Measurements from ENCODE around the gene RPSA.

Gene RPSA

DNA sequence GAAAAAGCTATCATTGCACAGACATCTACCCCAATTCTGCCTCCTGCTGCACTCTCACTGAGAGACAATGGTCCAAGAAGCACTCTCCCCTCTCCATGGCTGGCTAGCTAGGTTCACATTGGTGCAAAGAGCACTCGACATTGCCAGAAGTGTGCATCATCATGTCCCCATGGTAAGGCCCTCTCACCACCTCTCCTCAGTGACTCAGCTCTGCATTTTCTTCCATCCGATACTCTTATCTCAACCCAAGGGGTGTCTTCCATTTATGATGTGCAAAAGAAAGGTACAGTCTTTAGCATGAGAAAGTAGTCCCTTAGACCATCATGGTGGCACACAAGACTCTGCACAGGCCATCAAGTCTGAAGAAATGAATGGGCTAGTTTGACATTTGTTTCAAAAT lies 14.0 kb downstream of the RPSA start:
- TF ChIP-seq, protein P1, sequence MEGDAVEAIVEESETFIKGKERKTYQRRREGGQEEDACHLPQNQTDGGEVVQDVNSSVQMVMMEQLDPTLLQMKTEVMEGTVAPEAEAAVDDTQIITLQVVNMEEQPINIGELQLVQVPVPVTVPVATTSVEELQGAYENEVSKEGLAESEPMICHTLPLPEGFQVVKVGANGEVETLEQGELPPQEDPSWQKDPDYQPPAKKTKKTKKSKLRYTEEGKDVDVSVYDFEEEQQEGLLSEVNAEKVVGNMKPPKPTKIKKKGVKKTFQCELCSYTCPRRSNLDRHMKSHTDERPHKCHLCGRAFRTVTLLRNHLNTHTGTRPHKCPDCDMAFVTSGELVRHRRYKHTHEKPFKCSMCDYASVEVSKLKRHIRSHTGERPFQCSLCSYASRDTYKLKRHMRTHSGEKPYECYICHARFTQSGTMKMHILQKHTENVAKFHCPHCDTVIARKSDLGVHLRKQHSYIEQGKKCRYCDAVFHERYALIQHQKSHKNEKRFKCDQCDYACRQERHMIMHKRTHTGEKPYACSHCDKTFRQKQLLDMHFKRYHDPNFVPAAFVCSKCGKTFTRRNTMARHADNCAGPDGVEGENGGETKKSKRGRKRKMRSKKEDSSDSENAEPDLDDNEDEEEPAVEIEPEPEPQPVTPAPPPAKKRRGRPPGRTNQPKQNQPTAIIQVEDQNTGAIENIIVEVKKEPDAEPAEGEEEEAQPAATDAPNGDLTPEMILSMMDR (IDR thresholded peaks at IDR 0.05; ENCODE audit: low read depth, low read length) = no peak
- no peak for TF ChIP-seq MYC (IDR thresholded peaks at IDR 0.05; ENCODE audit: low read depth, low read length)
- TF ChIP-seq POLR2A (IDR thresholded peaks at IDR 0.05; ENCODE audit: extremely low read depth, insufficient read length) = no peak
- TF ChIP-seq, protein P2, sequence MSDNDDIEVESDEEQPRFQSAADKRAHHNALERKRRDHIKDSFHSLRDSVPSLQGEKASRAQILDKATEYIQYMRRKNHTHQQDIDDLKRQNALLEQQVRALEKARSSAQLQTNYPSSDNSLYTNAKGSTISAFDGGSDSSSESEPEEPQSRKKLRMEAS (IDR thresholded peaks at IDR 0.05; ENCODE audit: low read depth, low read length) = no peak
- DNase-seq (ENCODE audit: low read depth) = no peak

DNA sequence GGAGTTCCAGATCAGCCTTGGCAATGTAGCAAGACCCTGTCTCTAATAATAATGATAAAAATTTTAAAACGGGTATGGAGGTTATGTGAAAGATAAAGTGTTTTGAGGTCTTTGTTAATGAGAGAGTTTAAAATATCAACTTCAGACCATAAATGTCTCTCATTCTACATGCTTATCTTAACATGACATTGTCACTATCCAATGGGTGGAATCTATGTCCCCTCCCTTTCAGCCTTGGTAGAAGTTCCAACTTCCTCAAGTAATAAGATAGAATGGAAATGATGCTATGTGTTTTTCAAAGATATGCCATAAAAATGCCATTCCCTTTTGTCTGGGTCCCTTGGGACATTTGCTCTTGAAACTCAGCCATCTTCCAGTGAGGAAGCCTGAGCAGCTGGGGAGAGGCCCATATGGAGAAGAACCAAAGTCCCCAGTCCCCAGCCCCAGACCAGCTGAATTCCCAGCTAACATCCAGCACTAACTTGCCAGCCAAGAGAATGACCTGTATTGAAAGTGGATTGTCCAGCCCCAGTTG lies 17.0 kb downstream of the RPSA start:
- no peak overlapping the region for H3K4me3 ChIP-seq (ENCODE audit: low read depth, low read length)
- TF ChIP-seq, protein P2 (IDR thresholded peaks at IDR 0.05; ENCODE audit: low read depth, low read length) = no peak
- TF ChIP-seq POLR2A (IDR thresholded peaks at IDR 0.05; ENCODE audit: extremely low read depth, insufficient read length) = no peak
- no peak for TF ChIP-seq MYC (IDR thresholded peaks at IDR 0.05; ENCODE audit: low read depth, low read length)
- TF ChIP-seq, protein P1 (IDR thresholded peaks at IDR 0.05; ENCODE audit: low read depth, low read length) = no peak
- DNase-seq (ENCODE audit: low read depth) = no peak

More for the DNA sequence above, 14.0 kb downstream of the RPSA start:
- no peak overlapping the region for H3K4me3 ChIP-seq (ENCODE audit: low read depth, low read length)

DNA sequence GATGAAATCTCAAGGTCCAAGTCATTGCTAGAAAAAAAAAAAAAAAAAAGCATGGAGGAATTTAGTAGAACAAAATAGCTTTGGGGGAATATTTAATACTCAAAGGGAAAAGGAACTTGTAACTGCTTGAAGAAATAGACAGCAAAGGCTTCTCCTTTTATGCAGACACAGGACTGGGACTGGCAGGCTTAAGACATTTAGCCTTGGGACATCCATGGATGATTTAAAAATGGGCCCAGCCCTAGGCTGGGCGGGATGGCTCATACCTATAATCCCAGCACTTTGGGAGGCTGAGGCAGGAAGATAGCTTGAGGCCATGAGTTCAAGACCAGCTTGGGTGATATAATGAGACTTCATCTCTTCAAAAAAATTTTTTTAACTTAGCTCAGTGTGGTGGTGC lies 19.8 kb downstream of the RPSA start:
- no peak for DNase-seq (ENCODE audit: low read depth)

DNA sequence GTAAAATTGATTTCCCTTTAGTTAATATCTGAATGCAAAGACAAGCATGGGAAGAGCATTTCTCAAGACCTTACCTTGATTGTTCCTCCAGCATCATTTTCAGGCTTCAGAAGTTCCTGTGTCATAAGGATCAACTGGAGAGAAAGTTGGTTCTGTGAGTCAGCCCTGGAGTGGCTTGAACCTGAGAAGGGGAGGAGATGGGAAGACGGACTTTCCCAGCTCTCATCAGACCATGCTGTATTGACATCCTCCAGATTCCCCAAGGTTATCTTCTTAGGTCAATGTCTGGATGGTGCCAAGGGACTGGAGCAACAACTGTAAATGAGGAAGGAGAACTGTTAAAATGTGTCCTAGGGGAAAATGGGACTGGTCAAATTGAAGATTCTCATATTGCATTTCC lies 21.0 kb downstream of the RPSA start:
- DNase-seq (ENCODE audit: low read depth) = no peak
- TF ChIP-seq MYC (IDR thresholded peaks at IDR 0.05; ENCODE audit: low read depth, low read length) = no peak
- TF ChIP-seq, protein P2 (IDR thresholded peaks at IDR 0.05; ENCODE audit: low read depth, low read length) = no peak
- H3K4me3 ChIP-seq (ENCODE audit: low read depth, low read length) = no peak overlapping the region

More for the DNA sequence above, 19.8 kb downstream of the RPSA start:
- TF ChIP-seq POLR2A (IDR thresholded peaks at IDR 0.05; ENCODE audit: extremely low read depth, insufficient read length) (no peak), MYC (IDR thresholded peaks at IDR 0.05; ENCODE audit: low read depth, low read length) (no peak)
- TF ChIP-seq, protein P1 (IDR thresholded peaks at IDR 0.05; ENCODE audit: low read depth, low read length) = no peak
- TF ChIP-seq, protein P2 (IDR thresholded peaks at IDR 0.05; ENCODE audit: low read depth, low read length) = no peak
- H3K4me3 ChIP-seq (ENCODE audit: low read depth, low read length) = no peak overlapping the region

DNA sequence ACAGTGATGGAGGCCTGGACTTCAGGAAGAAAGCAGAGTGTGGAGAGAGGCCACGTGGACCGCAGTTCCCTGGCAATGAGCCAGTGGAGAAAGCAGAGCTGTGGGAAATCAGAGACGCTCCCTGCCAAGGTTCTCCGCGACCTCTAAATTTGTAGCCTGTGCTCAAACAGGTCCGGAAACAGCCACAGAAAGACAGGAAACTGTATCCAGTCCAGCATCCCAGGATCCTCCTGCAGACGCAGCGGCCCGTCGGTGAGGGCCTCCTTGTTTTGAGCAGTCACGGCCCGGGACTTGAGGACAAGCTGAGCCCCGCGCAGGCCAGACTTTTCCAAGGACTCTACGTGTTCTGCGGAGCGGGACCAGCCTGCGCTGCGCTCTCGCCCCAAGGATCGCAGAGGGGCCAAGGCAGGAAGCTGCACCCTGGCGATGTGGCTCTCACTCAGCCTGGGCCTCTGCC lies 22.3 kb downstream of the RPSA start:
- DNase-seq (ENCODE audit: low read depth) = no peak
- TF ChIP-seq MYC (IDR thresholded peaks at IDR 0.05; ENCODE audit: low read depth, low read length) = no peak
- TF ChIP-seq, protein P1 (IDR thresholded peaks at IDR 0.05; ENCODE audit: low read depth, low read length) = no peak
- TF ChIP-seq, protein P2 (IDR thresholded peaks at IDR 0.05; ENCODE audit: low read depth, low read length) = no peak
- no peak for TF ChIP-seq POLR2A (IDR thresholded peaks at IDR 0.05; ENCODE audit: extremely low read depth, insufficient read length)
- H3K4me3 ChIP-seq (ENCODE audit: low read depth, low read length) = no peak overlapping the region

DNA sequence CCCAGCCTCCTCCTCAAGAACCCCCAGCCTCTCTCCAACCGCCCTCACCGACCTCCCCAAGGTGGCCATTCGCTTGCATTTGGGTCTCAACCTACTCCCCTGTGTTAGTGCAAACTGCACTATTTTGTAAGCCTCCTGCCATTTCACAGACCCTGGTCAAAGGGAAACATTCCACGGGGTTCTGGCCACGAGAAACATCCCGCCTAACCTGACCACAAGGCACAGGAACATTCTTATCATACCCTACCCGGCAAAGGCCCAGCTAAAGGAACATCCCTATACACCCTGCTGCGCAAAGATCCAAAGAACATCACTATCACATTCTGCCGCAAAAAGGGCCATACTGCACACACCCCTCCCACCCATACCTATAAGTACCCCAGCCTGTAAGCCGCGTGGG lies 22.9 kb downstream of the RPSA start:
- DNase-seq (ENCODE audit: low read depth) = no peak
- H3K4me3 ChIP-seq (ENCODE audit: low read depth, low read length) = no peak overlapping the region
- TF ChIP-seq POLR2A (IDR thresholded peaks at IDR 0.05; ENCODE audit: extremely low read depth, insufficient read length) (no peak), MYC (IDR thresholded peaks at IDR 0.05; ENCODE audit: low read depth, low read length) (no peak)
- TF ChIP-seq, protein P1 (IDR thresholded peaks at IDR 0.05; ENCODE audit: low read depth, low read length) = no peak
- TF ChIP-seq, protein P2 (IDR thresholded peaks at IDR 0.05; ENCODE audit: low read depth, low read length) = no peak

All from NB4 (cell line).